ENCODE measurements around the gene FANCM.

DNA sequence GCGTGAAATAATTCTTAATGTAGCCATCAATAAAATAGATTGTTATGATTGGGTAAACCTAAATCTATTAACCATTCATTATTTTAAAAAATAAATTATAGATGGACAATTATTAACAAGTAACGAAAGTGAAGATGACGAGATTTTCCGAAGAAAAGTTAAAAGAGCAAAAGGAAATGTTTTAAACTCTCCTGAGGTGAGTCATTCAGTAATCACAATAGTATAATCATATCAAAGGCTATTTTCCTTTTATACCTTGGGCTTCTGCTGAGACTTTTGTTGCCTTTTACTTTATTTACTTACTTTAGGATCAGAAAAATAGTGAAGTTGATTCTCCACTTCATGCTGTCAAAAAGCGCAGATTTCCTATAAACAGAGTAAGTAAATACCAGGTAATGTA, 45.6 kb downstream of the FANCM start:
- TF ChIP-seq, protein P1, sequence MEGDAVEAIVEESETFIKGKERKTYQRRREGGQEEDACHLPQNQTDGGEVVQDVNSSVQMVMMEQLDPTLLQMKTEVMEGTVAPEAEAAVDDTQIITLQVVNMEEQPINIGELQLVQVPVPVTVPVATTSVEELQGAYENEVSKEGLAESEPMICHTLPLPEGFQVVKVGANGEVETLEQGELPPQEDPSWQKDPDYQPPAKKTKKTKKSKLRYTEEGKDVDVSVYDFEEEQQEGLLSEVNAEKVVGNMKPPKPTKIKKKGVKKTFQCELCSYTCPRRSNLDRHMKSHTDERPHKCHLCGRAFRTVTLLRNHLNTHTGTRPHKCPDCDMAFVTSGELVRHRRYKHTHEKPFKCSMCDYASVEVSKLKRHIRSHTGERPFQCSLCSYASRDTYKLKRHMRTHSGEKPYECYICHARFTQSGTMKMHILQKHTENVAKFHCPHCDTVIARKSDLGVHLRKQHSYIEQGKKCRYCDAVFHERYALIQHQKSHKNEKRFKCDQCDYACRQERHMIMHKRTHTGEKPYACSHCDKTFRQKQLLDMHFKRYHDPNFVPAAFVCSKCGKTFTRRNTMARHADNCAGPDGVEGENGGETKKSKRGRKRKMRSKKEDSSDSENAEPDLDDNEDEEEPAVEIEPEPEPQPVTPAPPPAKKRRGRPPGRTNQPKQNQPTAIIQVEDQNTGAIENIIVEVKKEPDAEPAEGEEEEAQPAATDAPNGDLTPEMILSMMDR (IDR thresholded peaks at IDR 0.05) = no peak
- TF ChIP-seq POLR2A (IDR thresholded peaks at IDR 0.05) = no peak
